HL-60 (cell line): ENCODE results near the gene ASCC1.

Source experiments
- CTCF ChIP-seq: IDR thresholded peaks from one replicate; pipeline ENCODE4 v1.5.1; 2011; ENCODE audit warnings: low read length, control low read depth, inconsistent platforms; ENCODE audit not compliant: insufficient read depth
- GABPA ChIP-seq: IDR thresholded peaks from 2 replicates; pipeline ENCODE4 v1.6.1; 2012; ENCODE audit warnings: low read depth
- POLR2AphosphoS5 ChIP-seq: IDR thresholded peaks from 2 replicates; pipeline ENCODE4 v1.6.1; 2012; ENCODE audit warnings: low read depth

GRCh38 chr10:72082856-72083789 lies 133.0 kb downstream of the ASCC1 start:
- no peak for TF ChIP-seq GABPA
- no peak for TF ChIP-seq CTCF
- TF ChIP-seq POLR2AphosphoS5, result no peak
